A549 (cell line): ENCODE results near the gene TXNDC8. TPM values are rescaled to one million over a fixed set of nuclear protein-coding genes. Genes with fewer than 3 reads are reported as not detected.
"Not testable (repeated sequence)": the region's sequence is repeated elsewhere in the genome, so short reads cannot be mapped to it uniquely, and the experiment has no call there.

Source experiments
- ATAC-seq, 2 experiments: fragments of 200-7000 bp in 1 of 2; fragments of >200 bp in 1 of 2; cut with Nextera tagmentation in 1 of 2; cut with Tn5 transposase in 1 of 2; 3 replicates each; pipeline versions ENCODE4 v1.8.0 to v1.9.1; 2018 to 2020; ENCODE audit warnings: mild to moderate bottlenecking in 1 of 2, moderate library complexity in 1 of 2
- CTCF ChIA-PET: fragments of 300-600 bp; sonication (Branson Sonifier 250); formaldehyde crosslinking; extraction: SDS; loops from one replicate; lab custom pipeline; 2021; ENCODE audit warnings: antibody characterized with exemption, inconsistent platforms; lab: Yijun Ruan, JAX
- POLR2A ChIA-PET: fragments of 350-600 bp; formaldehyde crosslinking; extraction: SDS; loops from one replicate; lab custom pipeline; 2021; ENCODE audit warnings: antibody characterized with exemption, inconsistent platforms; lab: Yijun Ruan, JAX
- DNase-seq, 2 experiments: peaks; one replicate each; pipeline versions ENCODE4 v3.0.0 to v3.0.0-alpha.2; 2011 to 2016; ENCODE audit warnings: low read depth in 1 of 2, low spot score in 1 of 2
- FAIRE-seq: peaks from 2 replicates; lab custom pipeline; 2011; peaks lifted over from hg19 to GRCh38; lab: Jason Lieb, UNC
- H3K27ac ChIP-seq, 2 experiments: fragments of >200 bp; sonication (Bioruptor Twin); formaldehyde crosslinking; 3 replicates each; pipeline ENCODE4 v1.5.1; 2016 to 2017
- H3K4me1 ChIP-seq: fragments of >200 bp; sonication (Bioruptor Twin); formaldehyde crosslinking; 3 replicates; pipeline ENCODE4 v1.6.1; 2016
- H3K4me2 ChIP-seq: fragments of >200 bp; sonication (Bioruptor Twin); formaldehyde crosslinking; 3 replicates; pipeline ENCODE4 v1.6.1; 2016
- H3K4me3 ChIP-seq: fragments of >200 bp; sonication (Bioruptor Twin); formaldehyde crosslinking; 3 replicates; pipeline ENCODE4 v1.5.1; 2016
- H3K9me3 ChIP-seq: fragments of >200 bp; sonication (Bioruptor Twin); formaldehyde crosslinking; 3 replicates; pipeline ENCODE4 v1.6.1; 2016
- ATOH8 ChIP-seq: fragments of 250-450 bp; sonication (Bioruptor Pico); IDR thresholded peaks from 2 replicates; pipeline ENCODE4 v1.5.0; 2020; ENCODE audit warnings: low read depth, mild to moderate bottlenecking, moderate library complexity
- BCL3 ChIP-seq: fragments of >200 bp; sonication (Bioruptor Twin); formaldehyde crosslinking; IDR thresholded peaks from 3 replicates; pipeline ENCODE4 v1.6.1; 2016
- CBX2 ChIP-seq: fragments of 200-600 bp; sonication (generic); IDR thresholded peaks from 2 replicates; pipeline ENCODE4 v1.6.1; 2016; ENCODE audit warnings: low read depth, mild to moderate bottlenecking, borderline replicate concordance
- CHD4 ChIP-seq: fragments of 200-600 bp; sonication (generic); IDR thresholded peaks from 2 replicates; pipeline ENCODE4 v1.6.1; 2016; ENCODE audit warnings: antibody characterized with exemption, mild to moderate bottlenecking, borderline replicate concordance
- EHF ChIP-seq: fragments of 250-450 bp; sonication (Bioruptor Pico); IDR thresholded peaks from 2 replicates; pipeline ENCODE4 v1.5.0; 2020; ENCODE audit warnings: mild to moderate bottlenecking
- EP300 ChIP-seq, 2 experiments: fragments of >200 bp; sonication (Bioruptor Twin); formaldehyde crosslinking; IDR thresholded peaks; 2 replicates in 1 of 2; 3 replicates in 1 of 2; pipeline ENCODE4 v1.6.1; 2016 to 2017
- FOXS1 ChIP-seq: fragments of 250-450 bp; sonication (Bioruptor Pico); IDR thresholded peaks from 2 replicates; pipeline ENCODE4 v1.5.0; 2020; ENCODE audit warnings: mild to moderate bottlenecking, moderate library complexity
- HEYL ChIP-seq: fragments of 250-450 bp; sonication (Bioruptor Pico); IDR thresholded peaks from 2 replicates; pipeline ENCODE4 v1.8.0; 2021; ENCODE audit warnings: mild to moderate bottlenecking, moderate library complexity
- HOXA7 ChIP-seq: fragments of 250-450 bp; sonication (Bioruptor Pico); IDR thresholded peaks from 2 replicates; pipeline ENCODE4 v1.5.0; 2020; ENCODE audit warnings: mild to moderate bottlenecking, moderate library complexity
- JUN ChIP-seq, 2 experiments: fragments of >200 bp; sonication (Bioruptor Twin); formaldehyde crosslinking; IDR thresholded peaks; 2 replicates in 1 of 2; 3 replicates in 1 of 2; pipeline ENCODE4 v1.6.1; 2016 to 2017
- JUNB ChIP-seq: fragments of >200 bp; sonication (Bioruptor Twin); formaldehyde crosslinking; IDR thresholded peaks from 2 replicates; pipeline ENCODE4 v1.6.1; 2016
- KDM5A ChIP-seq: fragments of 200-600 bp; sonication (generic); IDR thresholded peaks from 2 replicates; pipeline ENCODE4 v1.6.1; 2016; ENCODE audit warnings: antibody characterized with exemption, mild to moderate bottlenecking
- MAX ChIP-seq: IDR thresholded peaks from 2 replicates; pipeline ENCODE4 v1.6.1; 2012
- MAZ ChIP-seq: fragments of 150-350 bp; IDR thresholded peaks from 2 replicates; pipeline ENCODE4 v1.6.1; 2014; ENCODE audit warnings: antibody characterized with exemption, low read depth, low read length, borderline replicate concordance
- MYC ChIP-seq: IDR thresholded peaks from 2 replicates; pipeline ENCODE4 v1.6.1; 2012; ENCODE audit warnings: mild to moderate bottlenecking, inconsistent platforms, low read length, improper control_type of control experiment, borderline replicate concordance
- NPAS2 ChIP-seq: fragments of 250-450 bp; sonication (Bioruptor Pico); IDR thresholded peaks from 2 replicates; pipeline ENCODE4 v1.8.0; 2022; ENCODE audit warnings: mild to moderate bottlenecking, moderate library complexity, borderline replicate concordance
- POLR2AphosphoS2 ChIP-seq: conservative IDR thresholded peaks from 2 replicates; pipeline ENCODE4 v1.6.1; 2012; ENCODE audit warnings: low read length, improper control_type of control experiment, inconsistent platforms
- RARB ChIP-seq: fragments of 250-450 bp; sonication (Bioruptor Pico); IDR thresholded peaks from 2 replicates; pipeline ENCODE4 v1.8.0; 2021; ENCODE audit warnings: mild to moderate bottlenecking, moderate library complexity
- USF2 ChIP-seq: fragments of 450-650 bp; IDR thresholded peaks from 2 replicates; pipeline ENCODE4 v1.6.1; 2014; ENCODE audit warnings: antibody characterized with exemption
- ZC3H11A ChIP-seq: fragments of 450-650 bp; IDR thresholded peaks from 2 replicates; pipeline ENCODE4 v1.6.1; 2014; ENCODE audit warnings: antibody characterized with exemption, mild to moderate bottlenecking
- ZNF302 ChIP-seq: fragments of 250-450 bp; sonication (Bioruptor Pico); IDR thresholded peaks from 2 replicates; pipeline ENCODE4 v1.9.0; 2021; ENCODE audit warnings: inconsistent platforms, mild to moderate bottlenecking, moderate library complexity
- ZSCAN20 ChIP-seq: fragments of 250-450 bp; sonication (Bioruptor Pico); IDR thresholded peaks from 2 replicates; pipeline ENCODE4 v1.8.0; 2022; ENCODE audit warnings: mild to moderate bottlenecking, moderate library complexity
- WGBS: methylation state at CpG from one replicate; pipeline ENCODE4 v1.1.6; 2017; ENCODE audit errors: missing lambda C conversion rate; 5-methylcytosine and 5-hydroxymethylcytosine counted together
- polyA plus RNA-seq, 4 experiments: library from polyadenylated mRNA; depleted of rRNA in 3 of 4; stranded (reverse); fragments of >200 nt; fragmentation: RNase III in 1 of 4; extraction: RNeasy Plus Mini Kit Qiagen cat#74134 plus additional on column Dnase treatment in 1 of 4; gene quantifications; 2 replicates in 3 of 4; 3 replicates in 1 of 4; pipeline ENCODE4 v1.2.3, GENCODE V29; 2011 to 2017

The TXNDC8 gene
- polyA plus RNA-seq, 2 of the 4 experiments (the other 2 are of a cell fraction) = not detected

- H3K4me2 ChIP-seq = no peak overlapping the region
- no peak overlapping the region for H3K27ac ChIP-seq
- no peaks in the 10 kb centered on the region for H3K4me1 ChIP-seq
- no peak for DNase-seq
- ChIA-PET CTCF (interaction anchor here (0.6 kb wide), 1 partner anchor 1471 kb away, joined by 3 read pairs; no protein-coding TSS in a partner anchor), POLR2A (interaction anchor here (0.6 to 0.7 kb wide), 3 partner anchors 19 to 184 kb away, joined by 3 to 4 read pairs (median 3); partner anchors contain the start of gene TXN)
- TF ChIP-seq HOXA7 (CRISPR knock-in tag) (no peak), USF2 (no peak), HEYL (CRISPR knock-in tag) (no peak), JUNB (0 out of 2 replicates have a peak, but pooled peaks have one; percentile 21), EP300 (IDR thresholded peaks at IDR 0.05) (no peak), ZSCAN20 (CRISPR knock-in tag) (no peak), NPAS2 (no peak)
- 3% methylated on average over 3 of the region's 3 CpGs for WGBS
- no peak for FAIRE-seq
- H3K9me3 ChIP-seq = no peaks in the 10 kb centered on the region
- no peak overlapping the region for H3K4me3 ChIP-seq
- ATAC-seq = no peak
Observed at GRCh38 chr9:110370315-110370714, 32.7 kb upstream of the TXNDC8 start.

- peaks cover 13% of the 10 kb centered on the region for H3K4me1 ChIP-seq
- H3K9me3 ChIP-seq = no peaks in the 10 kb centered on the region
- FAIRE-seq (no peak), DNase-seq (no peak), ATAC-seq (no peak)
- no peak overlapping the region for H3K27ac ChIP-seq
- 66% methylated on average over 2 of the region's 2 CpGs for WGBS
- no peak for TF ChIP-seq EHF (CRISPR knock-in tag)
- TF ChIP-seq NPAS2 = no peak
- TF ChIP-seq MAZ = no peak
- no peak for TF ChIP-seq BCL3
- TF ChIP-seq RARB (CRISPR knock-in tag) = no peak
- TF ChIP-seq CHD4 = no peak
- TF ChIP-seq POLR2AphosphoS2 = no peak
- TF ChIP-seq ZC3H11A = no peak
- no peak for TF ChIP-seq ZNF302 (CRISPR knock-in tag)
- TF ChIP-seq CBX2 = no peak
- no peak for TF ChIP-seq MAX
- no peak for TF ChIP-seq JUN (IDR thresholded peaks at IDR 0.05)
- TF ChIP-seq MYC = no peak
- TF ChIP-seq KDM5A = no peak
- no peak for TF ChIP-seq FOXS1 (CRISPR knock-in tag)
- TF ChIP-seq ATOH8 (CRISPR knock-in tag) = no peak
- ChIA-PET POLR2A (no interaction called here), CTCF (no interaction called here)
- peak overlapping the region; percentile 50; the same call in 2 of the 3 replicates for H3K4me2 ChIP-seq
- H3K4me3 ChIP-seq = no peak overlapping the region
Observed at GRCh38 chr9:110364451-110364850, 26.8 kb upstream of the TXNDC8 start.

- 36% methylated on average over 1 of the region's 2 CpGs for WGBS
- ATAC-seq, FAIRE-seq, DNase-seq, CTCF ChIA-PET, H3K27ac ChIP-seq, H3K9me3 ChIP-seq, H3K4me3 ChIP-seq, H3K4me2 ChIP-seq, H3K4me1 ChIP-seq, POLR2A ChIA-PET: not testable (repeated sequence)
Observed at GRCh38 chr9:110358992-110359391, 21.3 kb upstream of the TXNDC8 start.
